GM12872 (cell line): ENCODE results near the gene MMP23B.

Experiments used
- CTCF ChIP-seq: IDR thresholded peaks from 3 replicates; pipeline ENCODE4 v1.5.1; 2011; ENCODE audit warnings: low read depth, mild to moderate bottlenecking, low read length, moderate library complexity; ENCODE audit not compliant: insufficient read depth

MMP23B gene

GRCh38 chr1:1658583-1659549, 26.9 kb downstream of the MMP23B start, which contains the start of gene CDK11B:
Gene CDK11B (minus strand): TSS chr1:1659004. CDS start chr1:1657485, 1,519 bp downstream.
- TF ChIP-seq CTCF, result peak; percentile 35; the same call in 2 of the 3 replicates

GRCh38 chr1:1664941-1665814, 33.2 kb downstream of the MMP23B start:
- TF ChIP-seq CTCF, result no peak

GRCh38 chr1:1665815-1666251, 33.9 kb downstream of the MMP23B start:
- peak; percentile 68 for TF ChIP-seq CTCF

GRCh38 chr1:1666526-1666925, 34.6 kb downstream of the MMP23B start:
- no peak for TF ChIP-seq CTCF

- no peak for TF ChIP-seq CTCF
Measured at GRCh38 chr1:1669468-1670440, 37.8 kb downstream of the MMP23B start.

GRCh38 chr1:1670866-1671265, 38.9 kb downstream of the MMP23B start:
- no peak for TF ChIP-seq CTCF
